Stimulated activated CD8-positive, alpha-beta memory T cell treated with anti-CD3 and anti-CD28 coated beads, Interleukin-12 subunit alpha, Interleukin-12 subunit beta, amount 100 ng/mL, for 1 hour (primary cell): ENCODE data around the gene MGAT5.

ENCODE experiments used
- DNase-seq: peaks from one replicate; pipeline ENCODE4 v3.0.0-alpha.2; 2020; ENCODE audit warnings: low read depth

MGAT5 gene

DNA sequence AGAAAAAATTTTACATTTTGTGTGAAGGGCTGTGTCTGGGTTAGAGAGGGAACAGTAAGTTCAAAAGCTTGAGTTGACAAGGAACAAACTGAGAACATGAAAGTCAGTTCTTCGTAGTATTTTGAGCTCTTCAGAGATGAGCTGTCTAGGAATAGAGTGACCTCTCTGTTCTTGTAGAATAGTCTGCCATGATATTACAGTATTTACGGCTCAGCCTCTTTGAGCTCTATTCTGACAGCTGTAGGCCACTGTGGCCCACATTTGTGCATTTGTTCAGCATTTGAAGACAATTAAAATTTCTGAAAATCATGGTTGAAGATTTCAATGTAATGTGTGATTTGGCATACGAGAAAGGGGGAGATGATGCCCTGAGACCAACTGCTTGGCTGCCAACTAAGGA is 172.8 kb downstream of the MGAT5 start:
- DNase-seq = no peak

DNA sequence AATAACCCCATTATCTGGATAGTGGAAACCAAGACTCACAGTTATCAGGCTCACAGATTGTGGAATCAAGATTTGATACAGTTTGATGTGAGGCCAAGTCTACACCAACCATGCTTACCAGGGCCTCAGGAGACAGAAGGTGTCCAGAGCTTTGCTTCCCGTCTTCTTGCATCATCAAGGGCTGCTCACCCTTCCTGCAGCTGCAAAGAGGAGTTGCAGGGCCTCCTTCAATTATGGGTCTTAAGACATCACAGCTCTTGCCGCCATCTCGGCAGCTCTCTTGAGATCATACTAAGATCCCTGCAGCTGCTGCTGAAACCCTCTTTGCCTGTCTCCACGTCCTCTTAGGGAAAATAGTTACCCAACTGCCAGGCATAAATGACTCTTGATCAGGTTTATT is 176.0 kb downstream of the MGAT5 start:
- no peak for DNase-seq

DNA sequence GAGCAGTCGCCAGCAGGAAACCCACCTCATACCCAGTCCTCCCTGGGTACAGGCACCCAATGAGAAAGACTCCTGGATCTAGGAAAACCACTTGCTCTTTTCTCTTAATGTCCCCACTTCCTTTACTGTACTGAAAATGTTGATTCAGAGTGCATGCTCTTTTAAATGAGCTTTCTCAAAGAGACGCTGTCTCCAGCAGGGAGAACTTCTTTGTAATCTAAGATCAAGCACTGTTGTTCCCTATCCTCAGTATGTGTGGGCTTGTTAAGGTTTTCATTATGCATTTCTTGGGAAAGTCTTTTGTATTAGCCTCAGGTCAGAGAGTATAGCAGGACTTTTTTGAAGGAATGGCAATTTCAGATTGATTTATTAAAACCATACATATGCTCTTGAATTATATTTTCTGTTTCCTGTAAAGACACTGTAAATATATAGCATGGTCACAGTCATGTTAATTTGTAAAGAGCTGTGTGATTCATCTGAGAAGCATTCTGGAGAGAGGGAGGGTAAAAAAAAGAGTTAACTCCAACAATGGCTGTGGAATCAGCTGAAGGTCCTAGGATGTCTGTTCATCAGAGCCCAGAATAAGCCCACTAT is 178.1 kb downstream of the MGAT5 start:
- no peak for DNase-seq

DNA sequence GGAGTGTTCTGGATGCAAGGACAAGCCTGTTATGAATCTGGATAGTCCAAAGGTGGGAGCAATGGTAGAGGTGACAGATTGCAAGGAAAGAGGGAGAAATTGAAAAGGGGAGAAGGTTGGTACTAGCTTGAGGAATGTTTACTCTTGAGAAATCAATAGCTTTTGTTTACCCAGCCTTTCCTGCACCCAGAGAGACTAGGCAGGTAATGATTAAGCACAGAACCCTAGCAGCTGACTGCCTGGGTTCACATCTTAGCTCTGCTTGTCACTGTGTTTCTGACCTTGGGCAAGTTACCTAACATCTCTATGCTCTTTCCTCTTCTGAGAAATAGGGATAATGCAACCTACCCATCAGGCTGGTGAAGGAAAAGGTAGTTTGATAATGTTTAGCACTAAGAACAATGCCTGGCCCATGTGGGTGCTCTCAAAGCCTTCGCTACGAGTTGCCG is 178.6 kb downstream of the MGAT5 start:
- DNase-seq = no peak

DNA sequence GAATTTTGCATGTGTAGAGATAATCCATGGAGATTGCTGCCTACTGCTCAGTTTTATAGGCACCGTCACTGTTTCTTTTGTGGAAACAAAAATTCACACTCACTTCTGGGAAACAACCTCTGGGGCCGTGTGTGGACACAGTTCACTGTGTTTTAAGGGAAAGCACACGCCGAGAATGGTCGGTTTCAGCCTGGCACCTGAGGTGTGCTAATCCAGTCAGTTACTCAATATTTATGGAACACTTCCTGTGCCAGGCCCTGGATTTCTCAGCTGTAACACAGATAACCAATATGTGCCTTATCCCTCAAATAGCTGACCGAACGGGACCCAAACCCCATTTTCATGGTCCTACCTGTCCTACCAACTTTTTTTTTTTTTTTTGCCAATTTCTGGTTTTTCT is 179.6 kb downstream of the MGAT5 start:
- no peak for DNase-seq

DNA sequence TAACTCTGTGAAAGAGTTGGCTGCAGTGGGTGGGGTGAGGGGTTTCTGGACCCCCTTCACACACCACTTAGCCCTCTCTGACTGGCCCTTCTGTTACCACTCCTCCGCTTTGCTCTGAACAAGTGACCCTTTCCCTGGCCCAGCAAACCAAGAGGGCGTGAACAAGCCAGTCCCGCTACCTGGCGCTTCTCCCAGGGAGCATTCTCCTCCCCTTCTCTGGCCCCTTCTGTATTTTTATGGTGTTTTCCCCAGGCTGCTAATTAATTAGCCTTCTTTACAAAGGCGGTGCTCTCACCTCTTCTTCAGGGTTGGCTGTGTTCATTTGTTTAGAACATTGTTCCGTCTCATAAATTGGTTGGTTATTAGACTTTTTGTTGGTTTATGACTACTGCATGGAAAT is 180.1 kb downstream of the MGAT5 start:
- no peak for DNase-seq

DNA sequence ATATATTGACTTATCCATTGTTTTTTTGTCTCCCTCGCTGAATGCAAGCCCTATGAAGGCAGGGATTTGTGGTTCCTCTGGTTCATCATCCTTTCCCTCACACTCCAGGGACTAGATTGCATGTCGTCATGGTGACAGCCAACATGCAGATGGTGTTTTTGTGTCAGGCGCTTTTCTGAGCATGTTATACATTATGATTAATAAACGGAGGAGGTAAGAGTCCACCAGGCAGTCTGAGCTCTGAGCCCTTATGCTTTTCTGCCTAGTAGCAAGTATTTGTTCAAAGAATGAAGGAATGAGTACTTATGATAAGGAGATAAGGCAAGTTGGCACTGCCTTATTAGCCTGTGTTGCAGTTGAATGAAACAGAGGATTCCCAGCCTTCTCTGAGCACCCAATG is 181.6 kb downstream of the MGAT5 start:
- no peak for DNase-seq

DNA sequence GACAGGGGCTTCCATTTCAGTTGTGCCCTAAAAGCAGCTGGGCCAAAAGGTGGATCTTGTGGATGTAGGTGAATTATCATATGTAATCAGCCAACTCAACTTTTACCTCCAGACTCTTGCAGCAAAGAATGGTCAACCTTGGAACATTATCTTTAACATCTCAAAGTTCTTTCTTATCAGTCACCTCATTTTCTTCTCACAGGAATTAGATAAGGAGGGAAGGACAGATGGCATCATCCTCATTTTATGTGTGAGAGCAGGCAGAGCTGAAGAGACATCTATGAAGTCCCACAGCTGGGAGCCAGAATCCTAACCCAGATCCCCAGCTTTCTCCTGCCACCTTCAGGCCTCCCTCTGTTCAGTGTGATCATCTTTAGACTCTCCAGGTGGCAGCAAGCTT is 182.1 kb downstream of the MGAT5 start:
- DNase-seq = no peak

DNA sequence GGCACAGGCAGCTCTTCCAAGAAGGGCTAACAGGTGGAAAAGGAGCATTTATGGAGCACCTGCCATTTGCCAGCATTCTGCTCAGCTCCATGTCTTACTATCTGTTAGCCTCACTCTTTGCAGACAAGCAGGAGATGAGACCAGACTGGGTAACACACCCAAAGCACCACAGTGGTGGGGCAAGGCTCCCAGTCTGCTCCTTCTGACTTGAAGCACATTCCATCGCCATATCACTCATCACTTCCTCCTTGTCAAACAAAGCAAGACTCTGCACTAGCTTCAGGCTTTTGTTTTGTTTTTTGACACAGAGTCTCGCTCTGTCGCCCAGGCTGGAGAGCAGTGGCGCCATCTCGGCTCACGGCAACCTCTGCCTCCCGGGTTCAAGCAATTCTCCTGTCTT is 182.8 kb downstream of the MGAT5 start:
- no peak for DNase-seq

DNA sequence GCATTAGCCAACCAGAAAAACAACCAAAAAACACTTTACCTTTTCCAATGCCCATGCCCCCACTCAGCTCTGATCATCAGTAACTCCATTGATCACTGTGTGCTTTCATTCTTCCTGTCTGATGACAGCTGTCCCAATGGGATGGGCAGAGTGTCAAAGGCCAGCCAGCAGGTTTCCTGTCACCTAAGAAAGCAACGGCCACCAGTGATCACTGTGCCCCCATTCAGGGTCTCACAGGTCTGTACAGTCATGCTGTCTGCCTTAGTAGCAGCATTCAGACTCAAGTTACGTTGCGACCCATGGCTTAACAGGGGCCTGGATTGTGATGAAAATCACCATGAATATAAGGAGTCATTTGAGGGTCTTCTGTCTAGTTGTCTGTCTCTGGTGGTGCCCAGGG is 184.5 kb downstream of the MGAT5 start:
- no peak for DNase-seq

DNA sequence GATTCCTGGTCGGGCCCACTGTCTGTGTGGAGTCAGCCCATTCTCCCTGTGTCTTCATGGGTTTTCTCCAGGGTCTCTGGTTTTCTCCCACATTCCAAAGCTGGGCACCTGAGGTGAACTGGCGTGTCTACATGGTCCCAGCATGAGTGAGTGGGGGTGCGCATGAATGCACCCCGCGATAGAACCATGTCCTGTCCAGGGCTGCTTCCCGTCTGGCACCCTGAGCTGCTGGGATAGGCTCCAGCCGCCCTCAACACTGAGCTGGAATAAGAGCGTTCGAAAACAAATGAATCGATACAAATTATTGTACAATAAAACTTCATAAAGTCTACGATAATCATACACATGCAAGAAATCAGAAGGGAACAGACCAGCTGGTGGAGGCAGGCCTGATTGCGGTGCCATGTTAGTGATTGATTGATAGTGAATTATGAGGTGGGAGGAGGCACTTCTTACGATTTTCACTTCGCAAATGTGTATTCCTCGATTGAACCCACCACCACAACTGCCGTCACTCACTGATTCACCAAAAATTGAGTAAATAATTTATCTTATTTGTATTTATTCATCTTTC is 186.6 kb downstream of the MGAT5 start:
- DNase-seq = no peak

DNA sequence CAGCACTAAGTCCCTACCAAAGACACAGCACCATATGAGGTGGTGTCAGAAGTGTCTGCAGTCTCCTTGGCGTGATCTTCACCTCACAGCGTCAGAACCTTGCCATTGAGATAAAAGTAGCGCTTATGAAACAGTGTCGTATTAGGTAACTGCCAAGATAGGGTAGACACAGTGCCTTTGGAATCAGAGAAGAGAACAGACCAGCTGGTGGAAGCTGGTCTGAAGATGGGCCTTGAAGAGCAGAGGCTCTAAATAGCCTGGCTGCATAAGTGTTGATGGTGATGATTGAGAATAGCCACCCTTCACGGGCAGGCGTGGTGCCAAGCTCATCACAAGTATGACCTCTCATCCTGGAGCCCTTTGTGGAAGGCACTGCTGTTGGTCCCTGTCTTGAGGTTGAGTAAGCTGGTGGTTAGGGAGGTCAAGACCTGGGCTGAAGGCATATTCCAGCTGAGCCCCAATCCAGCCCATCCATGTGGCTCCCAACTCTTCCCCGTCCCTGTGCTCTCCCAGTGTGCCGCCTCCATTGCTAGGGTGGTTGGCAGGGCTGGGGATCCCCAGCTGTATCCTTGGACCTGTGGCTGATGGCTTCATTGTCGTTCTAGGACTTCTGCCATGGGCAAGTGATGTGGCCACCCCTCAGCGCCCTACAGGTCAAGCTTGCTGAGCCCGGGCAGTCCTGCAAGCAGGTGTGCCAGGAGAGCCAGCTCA is 187.4 kb downstream of the MGAT5 start:
- no peak for DNase-seq

DNA sequence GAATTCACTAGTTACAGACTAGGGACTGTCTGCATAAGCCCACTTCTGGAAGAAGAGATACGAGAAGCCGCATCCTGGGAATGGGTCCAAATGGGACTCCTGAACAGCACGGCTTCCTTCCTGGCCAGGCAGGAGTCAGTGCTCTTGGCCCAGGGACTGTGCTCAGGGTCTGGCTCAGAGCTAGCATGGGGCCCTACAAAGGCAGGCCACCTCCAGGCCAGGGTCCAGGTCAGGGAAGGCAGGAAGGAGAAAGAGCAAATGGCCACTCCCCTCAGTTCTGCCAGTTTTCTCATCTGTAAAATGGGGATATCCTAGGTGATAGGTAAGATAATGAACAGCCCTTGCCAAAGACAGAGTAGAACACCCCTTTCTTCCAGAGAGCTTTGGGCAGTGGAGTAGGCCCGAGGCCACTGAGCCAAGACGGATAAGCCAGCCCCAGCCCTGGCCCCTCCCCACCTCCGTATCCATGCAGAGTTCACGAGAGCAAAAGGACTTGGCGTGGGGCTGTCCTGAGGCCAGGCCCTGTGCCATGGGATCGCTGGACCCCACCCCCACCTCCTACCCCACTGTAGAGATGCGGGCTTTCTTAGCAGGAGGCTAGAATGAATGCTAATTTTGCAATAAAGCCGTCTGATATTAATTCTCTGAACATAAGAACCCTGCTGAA is 190.1 kb downstream of the MGAT5 start:
- no peak for DNase-seq

DNA sequence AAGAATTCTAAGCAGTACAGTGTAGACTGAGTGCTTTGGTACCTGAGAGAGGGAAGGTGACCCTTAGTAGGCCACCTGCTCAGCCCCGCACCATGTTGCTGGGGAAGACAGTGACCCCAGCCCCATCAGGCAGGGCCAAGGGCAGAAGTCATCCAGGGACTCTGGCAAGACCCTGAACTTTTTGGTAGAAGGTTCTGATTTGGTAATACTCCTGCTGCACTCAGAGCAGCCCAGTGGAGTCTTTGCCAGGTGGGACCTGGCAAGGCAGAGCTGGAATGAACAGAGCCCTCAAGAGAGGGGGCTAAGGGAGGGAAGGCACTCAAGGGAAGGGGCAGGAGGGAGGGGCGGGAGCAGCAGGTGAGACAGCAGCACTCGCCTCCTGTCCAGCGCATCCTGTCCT is 191.2 kb downstream of the MGAT5 start:
- DNase-seq = no peak

DNA sequence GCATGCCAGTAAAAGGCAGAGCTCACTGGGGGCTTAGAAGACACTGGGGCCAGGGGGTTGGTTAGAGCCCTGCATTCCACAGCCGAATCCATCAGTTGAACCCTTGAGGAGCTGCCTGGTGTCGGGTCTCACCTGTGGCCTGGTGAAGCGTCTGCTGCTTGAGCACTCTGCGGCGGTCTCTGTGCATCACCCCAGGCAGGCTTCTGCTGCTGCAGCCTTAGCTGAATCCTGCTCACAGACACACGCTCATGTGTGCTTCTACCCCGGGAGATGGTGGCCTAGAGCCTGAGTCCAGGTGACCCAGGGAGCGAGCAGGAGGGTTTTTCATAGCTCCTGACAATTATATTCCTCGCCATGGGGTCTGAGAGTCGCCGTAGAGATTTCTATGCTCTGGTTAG is 192.1 kb downstream of the MGAT5 start:
- no peak for DNase-seq

DNA sequence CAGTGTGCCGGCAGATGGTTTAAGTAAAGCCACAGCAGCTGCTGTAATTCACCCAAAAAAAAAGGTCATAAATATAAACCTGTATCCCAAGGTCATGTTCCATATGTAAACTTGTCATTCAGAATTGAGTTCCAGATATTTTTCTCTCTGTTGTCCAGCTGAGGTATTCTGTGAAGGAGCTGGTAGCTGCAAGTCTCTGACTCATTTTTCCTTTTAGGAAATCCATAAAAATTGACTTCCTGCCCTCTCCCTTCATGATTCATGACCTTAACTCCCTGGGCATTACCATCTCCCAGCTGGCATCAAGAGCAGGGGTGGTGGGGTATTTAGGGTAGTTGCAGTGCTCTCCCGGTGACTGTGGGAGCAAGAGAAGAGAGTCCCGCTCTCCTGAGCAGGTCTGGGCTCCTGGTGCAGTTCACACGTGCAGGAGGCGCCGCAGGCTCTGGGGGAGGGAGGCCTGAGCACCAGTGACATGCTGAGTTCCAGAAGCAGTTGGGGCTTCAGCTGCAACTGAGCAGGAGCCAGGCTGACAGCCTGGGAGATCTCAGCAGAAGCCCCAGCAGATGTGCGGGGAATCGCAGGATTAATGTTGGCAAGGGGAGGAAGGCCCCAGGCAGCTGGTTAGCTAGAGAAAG is 192.6 kb downstream of the MGAT5 start:
- DNase-seq = no peak

DNA sequence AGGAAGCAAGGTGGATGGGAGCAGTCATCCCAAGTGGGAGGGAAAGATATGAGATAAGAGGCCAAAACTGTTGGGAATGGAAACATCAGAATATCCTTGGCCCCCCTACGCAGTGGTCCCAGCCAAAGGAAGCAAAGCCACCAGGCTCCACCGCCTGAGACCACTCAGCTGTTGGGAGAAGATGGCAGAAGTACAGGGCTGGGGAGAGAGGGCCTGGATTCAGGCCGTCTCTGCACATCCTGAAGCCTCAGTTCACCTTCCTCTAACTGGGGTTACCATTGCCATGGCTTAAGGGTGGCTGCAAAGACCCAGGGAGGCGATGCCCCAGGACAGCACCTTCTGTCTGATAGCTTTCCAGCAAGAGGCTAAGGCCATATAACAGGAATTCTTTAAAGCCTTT is 193.8 kb downstream of the MGAT5 start:
- no peak for DNase-seq

DNA sequence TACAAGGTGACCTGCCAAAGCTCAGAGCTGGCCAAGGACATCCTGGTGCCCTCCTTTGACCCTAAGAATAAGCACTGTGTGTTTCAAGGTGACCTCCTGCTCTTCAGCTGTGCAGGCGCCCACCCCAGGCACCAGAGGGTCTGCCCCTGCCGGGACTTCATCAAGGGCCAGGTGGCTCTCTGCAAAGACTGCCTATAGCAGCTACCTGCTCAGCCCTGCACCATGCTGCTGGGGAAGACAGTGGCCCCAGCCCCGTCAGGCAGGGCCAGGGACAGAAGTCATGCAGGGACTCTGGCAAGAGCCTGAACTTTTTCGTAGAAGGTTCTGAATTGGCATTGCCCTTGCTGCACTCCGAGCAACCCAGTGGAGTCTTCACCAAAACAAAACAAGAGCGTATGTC is 194.8 kb downstream of the MGAT5 start:
- no peak for DNase-seq

DNA sequence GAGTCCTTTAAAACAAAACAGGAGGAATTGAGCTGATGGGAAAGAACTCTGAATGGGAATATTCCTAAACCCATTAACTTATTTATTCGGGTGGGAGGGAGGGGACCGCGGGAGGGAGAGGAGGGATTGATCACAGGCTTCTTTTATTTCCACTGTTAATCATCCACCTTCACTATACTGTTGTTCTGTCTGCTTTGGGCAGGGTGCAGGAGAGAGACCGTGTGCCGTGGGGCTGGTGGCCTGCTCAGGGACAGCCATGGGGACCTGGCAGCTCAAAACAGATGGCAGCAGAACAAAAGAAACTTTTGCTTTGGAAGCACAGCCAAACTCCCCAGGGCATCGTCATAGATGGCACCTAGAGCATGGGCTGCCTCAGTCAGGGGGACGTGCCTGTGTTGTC is 195.3 kb downstream of the MGAT5 start:
- DNase-seq = no peak

DNA sequence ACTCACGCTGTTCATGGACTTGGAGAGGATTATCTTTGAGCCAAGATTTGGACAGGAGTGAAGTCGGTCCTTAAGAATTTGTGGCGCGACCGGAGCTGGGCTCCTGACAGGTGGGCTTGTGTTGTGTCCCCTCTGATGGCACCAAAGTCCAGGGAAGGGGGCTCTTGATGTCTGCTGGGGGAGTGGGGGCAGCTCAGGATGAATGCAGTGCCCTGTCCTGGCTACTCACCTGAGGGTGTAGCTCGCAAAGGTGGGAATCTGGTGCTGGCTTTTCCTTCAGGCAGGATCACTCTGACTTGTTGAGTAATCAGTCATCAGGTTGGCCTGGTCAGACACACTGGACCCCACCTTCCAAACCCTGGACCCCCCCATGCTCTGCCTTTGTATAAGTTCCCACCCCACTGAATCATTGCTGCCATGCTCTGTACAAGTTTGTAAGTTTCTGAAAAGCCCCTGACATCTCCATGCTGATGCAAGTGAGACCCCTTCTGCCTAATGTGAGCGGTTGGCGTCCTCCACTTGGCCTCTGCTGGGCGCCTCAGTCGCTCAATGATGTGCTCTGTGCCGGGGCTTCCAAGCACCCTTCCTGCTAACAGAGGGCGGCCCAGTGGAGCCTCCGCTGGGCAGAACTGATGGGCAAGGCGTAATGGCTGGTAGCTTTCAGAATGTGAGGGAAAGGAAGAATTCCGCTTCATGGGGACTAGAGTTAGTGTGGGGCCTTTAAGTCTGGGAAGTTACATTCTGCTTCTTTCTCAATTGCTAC is 196.1 kb downstream of the MGAT5 start:
- no peak for DNase-seq

DNA sequence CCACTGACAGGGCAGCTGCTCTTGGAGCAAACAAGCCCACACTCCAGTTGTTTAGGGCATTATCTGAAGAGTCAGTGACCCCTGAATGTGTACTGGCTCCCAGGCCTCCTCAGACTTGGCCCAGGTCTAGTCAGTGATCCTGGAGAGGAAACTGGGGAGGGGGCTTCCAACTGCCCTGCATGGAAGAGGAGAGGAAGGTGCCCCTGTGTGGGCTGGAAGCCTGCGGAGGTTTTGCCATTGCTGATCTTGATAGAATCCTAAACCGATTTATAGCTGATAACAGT is 197.4 kb downstream of the MGAT5 start:
- DNase-seq = no peak

DNA sequence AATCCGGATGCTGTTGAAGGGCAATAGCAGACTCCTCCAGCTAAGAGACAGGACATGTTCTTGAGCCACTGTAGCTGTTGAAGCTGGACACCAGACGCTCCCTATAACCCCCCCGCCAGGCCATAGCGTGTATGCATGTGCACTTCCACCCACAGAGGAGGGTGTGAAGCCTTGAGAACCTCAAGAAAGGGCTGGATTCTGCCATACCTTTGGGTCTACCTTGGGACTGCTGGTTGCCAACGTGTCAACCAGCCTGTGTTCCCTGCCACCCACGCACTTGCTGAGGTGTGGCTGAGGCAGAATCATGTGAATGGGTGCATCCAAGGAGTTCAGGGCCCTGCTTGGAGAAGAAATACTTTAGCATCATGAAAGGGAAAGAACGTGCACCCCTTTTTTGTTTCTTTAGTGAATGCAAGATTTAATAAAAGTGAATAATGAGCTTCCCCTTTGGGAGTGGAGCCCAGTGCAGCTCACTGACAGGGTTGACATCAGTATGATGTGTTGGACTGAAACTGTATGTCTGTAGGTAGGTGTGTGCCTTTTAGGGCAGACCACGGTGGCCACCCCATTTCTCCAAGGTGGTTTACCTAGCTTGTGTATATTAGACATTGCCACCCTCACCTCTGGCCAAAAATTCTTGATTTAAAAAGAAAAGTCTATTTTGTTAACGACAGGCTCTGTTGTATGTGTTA is 198.3 kb downstream of the MGAT5 start:
- DNase-seq = no peak
